H1 (cell line): ENCODE results near the gene WDFY4. TPM values are rescaled to one million over a fixed set of nuclear protein-coding genes. Genes with fewer than 3 reads are reported as not detected.

Source experiments
- HDAC6 ChIP-seq: IDR thresholded peaks from one replicate; pipeline ENCODE4 v1.7.1; 2012; ENCODE audit warnings: low read depth, mild to moderate bottlenecking, inconsistent platforms, low read length, moderate library complexity
- MAX ChIP-seq: IDR thresholded peaks from 2 replicates; pipeline ENCODE4 v1.6.1; 2012; ENCODE audit warnings: inconsistent platforms
- TBP ChIP-seq: IDR thresholded peaks from 2 replicates; pipeline ENCODE4 v1.6.1; 2011; ENCODE audit warnings: low read depth, low read length, improper control_type of control experiment
- TCF12 ChIP-seq: IDR thresholded peaks from 2 replicates; pipeline ENCODE4 v1.6.1; 2011; ENCODE audit warnings: low read depth, mild to moderate bottlenecking, low read length
- polyA plus RNA-seq, 7 experiments: library from polyadenylated mRNA; depleted of rRNA in 3 of 7; stranded (reverse) in 5 of 7; unstranded in 2 of 7; fragments of >200 nt in 5 of 7; fragments of 200-250 nt in 2 of 7; gene quantifications; 1 replicate in 5 of 7; 2 replicates in 1 of 7; 4 replicates in 1 of 7; pipeline versions ENCODE4 v1.2.1 to v1.2.3, GENCODE V29; 2011 to 2013; ENCODE audit warnings: missing spikeins in 2 of 7, mixed read lengths in 2 of 7
- total RNA-seq: library from RNA; stranded (reverse); fragmentation: NEBNext Ultra II Directional; extraction: Animal tissue kit (Norgen Biotek cat#: 25700); gene quantifications from 2 replicates; pipeline ENCODE4 v1.2.1, GENCODE V29; 2021
- TF ChIP-seq, protein P1 (sequence below): fragments of 300-600 bp; sonication (generic); IDR thresholded peaks from 2 replicates; pipeline ENCODE4 v1.7.1; 2012; ENCODE audit warnings: low read length, moderate library complexity, mild to moderate bottlenecking, inconsistent platforms; ENCODE audit not compliant: insufficient replicate concordance

The WDFY4 gene
- total and polyA plus RNA-seq, 2 of the 8 experiments (the other 6 are each of a cell fraction or from before 2014, with no cell fraction given): not detected

GRCh38 chr10:48774416-48775205 lies 89.9 kb downstream of the WDFY4 start (continued):
- TF ChIP-seq, protein P1, sequence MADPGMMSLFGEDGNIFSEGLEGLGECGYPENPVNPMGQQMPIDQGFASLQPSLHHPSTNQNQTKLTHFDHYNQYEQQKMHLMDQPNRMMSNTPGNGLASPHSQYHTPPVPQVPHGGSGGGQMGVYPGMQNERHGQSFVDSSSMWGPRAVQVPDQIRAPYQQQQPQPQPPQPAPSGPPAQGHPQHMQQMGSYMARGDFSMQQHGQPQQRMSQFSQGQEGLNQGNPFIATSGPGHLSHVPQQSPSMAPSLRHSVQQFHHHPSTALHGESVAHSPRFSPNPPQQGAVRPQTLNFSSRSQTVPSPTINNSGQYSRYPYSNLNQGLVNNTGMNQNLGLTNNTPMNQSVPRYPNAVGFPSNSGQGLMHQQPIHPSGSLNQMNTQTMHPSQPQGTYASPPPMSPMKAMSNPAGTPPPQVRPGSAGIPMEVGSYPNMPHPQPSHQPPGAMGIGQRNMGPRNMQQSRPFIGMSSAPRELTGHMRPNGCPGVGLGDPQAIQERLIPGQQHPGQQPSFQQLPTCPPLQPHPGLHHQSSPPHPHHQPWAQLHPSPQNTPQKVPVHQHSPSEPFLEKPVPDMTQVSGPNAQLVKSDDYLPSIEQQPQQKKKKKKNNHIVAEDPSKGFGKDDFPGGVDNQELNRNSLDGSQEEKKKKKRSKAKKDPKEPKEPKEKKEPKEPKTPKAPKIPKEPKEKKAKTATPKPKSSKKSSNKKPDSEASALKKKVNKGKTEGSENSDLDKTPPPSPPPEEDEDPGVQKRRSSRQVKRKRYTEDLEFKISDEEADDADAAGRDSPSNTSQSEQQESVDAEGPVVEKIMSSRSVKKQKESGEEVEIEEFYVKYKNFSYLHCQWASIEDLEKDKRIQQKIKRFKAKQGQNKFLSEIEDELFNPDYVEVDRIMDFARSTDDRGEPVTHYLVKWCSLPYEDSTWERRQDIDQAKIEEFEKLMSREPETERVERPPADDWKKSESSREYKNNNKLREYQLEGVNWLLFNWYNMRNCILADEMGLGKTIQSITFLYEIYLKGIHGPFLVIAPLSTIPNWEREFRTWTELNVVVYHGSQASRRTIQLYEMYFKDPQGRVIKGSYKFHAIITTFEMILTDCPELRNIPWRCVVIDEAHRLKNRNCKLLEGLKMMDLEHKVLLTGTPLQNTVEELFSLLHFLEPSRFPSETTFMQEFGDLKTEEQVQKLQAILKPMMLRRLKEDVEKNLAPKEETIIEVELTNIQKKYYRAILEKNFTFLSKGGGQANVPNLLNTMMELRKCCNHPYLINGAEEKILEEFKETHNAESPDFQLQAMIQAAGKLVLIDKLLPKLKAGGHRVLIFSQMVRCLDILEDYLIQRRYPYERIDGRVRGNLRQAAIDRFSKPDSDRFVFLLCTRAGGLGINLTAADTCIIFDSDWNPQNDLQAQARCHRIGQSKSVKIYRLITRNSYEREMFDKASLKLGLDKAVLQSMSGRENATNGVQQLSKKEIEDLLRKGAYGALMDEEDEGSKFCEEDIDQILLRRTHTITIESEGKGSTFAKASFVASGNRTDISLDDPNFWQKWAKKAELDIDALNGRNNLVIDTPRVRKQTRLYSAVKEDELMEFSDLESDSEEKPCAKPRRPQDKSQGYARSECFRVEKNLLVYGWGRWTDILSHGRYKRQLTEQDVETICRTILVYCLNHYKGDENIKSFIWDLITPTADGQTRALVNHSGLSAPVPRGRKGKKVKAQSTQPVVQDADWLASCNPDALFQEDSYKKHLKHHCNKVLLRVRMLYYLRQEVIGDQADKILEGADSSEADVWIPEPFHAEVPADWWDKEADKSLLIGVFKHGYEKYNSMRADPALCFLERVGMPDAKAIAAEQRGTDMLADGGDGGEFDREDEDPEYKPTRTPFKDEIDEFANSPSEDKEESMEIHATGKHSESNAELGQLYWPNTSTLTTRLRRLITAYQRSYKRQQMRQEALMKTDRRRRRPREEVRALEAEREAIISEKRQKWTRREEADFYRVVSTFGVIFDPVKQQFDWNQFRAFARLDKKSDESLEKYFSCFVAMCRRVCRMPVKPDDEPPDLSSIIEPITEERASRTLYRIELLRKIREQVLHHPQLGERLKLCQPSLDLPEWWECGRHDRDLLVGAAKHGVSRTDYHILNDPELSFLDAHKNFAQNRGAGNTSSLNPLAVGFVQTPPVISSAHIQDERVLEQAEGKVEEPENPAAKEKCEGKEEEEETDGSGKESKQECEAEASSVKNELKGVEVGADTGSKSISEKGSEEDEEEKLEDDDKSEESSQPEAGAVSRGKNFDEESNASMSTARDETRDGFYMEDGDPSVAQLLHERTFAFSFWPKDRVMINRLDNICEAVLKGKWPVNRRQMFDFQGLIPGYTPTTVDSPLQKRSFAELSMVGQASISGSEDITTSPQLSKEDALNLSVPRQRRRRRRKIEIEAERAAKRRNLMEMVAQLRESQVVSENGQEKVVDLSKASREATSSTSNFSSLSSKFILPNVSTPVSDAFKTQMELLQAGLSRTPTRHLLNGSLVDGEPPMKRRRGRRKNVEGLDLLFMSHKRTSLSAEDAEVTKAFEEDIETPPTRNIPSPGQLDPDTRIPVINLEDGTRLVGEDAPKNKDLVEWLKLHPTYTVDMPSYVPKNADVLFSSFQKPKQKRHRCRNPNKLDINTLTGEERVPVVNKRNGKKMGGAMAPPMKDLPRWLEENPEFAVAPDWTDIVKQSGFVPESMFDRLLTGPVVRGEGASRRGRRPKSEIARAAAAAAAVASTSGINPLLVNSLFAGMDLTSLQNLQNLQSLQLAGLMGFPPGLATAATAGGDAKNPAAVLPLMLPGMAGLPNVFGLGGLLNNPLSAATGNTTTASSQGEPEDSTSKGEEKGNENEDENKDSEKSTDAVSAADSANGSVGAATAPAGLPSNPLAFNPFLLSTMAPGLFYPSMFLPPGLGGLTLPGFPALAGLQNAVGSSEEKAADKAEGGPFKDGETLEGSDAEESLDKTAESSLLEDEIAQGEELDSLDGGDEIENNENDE: no peak
- TF ChIP-seq TBP (no peak), MAX (no peak), TCF12 (no peak), HDAC6 (no peak)
